NCI-H446 treated with DMSO at 0.1 percent for 48 hours (cell line): ENCODE data around the gene LRRC53.
A peak's percentile ranks its signal among the peaks of the same experiment; 100 is the strongest.

ENCODE experiments used
- DNase-seq: peaks from one replicate; lab custom pipeline; 2025; lab: John Stamatoyannopoulos, UW

LRRC53 gene

GRCh38 chr1:74430342-74430934, 82.0 kb downstream of the LRRC53 start:
- no peak for DNase-seq

GRCh38 chr1:74429580-74429979, 82.8 kb downstream of the LRRC53 start:
- DNase-seq = peak; percentile 65

- DNase-seq = no peak
These were observed 84.7 kb downstream of the LRRC53 start for GRCh38 chr1:74427681-74428080.

- DNase-seq = no peak
These were observed 86.0 kb downstream of the LRRC53 start for GRCh38 chr1:74426208-74426937.

GRCh38 chr1:74425676-74426075, 86.7 kb downstream of the LRRC53 start:
- DNase-seq = no peak

- no peak for DNase-seq
These were observed 88.9 kb downstream of the LRRC53 start for GRCh38 chr1:74423471-74423870.

- DNase-seq = no peak
These were observed 89.8 kb downstream of the LRRC53 start for GRCh38 chr1:74422421-74423292.

GRCh38 chr1:74420467-74420866, 91.9 kb downstream of the LRRC53 start:
- no peak for DNase-seq
